Measurements from ENCODE around the gene GABRB1.

DNA sequence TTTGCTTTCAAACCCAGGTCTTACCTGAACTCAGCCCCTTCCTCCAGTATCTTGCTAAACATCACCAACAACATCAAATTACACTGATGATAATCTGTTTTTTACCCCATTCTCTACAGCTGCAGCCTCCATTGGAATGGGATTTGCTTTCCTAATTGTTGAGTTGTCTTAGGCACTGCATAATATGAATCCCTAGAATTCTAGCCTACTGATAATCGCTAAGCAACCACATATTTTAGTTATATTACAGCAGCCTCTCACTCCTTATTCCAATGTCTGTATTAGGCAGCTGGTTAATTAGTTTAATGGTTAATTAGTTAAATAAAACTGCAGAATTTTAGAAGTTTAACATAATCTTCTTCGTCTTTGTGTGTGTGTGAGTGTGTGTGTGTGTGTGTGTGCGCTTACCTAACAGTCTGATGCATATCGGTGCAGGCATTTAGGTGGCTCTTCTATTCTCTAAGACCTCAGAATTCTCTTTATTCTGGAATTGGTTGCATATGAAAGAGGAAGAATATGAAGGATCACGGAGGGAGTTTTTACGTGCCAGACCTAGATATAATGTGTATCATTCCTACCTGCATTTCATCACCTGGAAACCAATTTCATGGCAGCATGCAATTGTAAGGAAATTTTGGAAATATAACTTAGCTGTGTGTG is 437.5 kb downstream of the GABRB1 start:
- TF ChIP-seq, protein P1, sequence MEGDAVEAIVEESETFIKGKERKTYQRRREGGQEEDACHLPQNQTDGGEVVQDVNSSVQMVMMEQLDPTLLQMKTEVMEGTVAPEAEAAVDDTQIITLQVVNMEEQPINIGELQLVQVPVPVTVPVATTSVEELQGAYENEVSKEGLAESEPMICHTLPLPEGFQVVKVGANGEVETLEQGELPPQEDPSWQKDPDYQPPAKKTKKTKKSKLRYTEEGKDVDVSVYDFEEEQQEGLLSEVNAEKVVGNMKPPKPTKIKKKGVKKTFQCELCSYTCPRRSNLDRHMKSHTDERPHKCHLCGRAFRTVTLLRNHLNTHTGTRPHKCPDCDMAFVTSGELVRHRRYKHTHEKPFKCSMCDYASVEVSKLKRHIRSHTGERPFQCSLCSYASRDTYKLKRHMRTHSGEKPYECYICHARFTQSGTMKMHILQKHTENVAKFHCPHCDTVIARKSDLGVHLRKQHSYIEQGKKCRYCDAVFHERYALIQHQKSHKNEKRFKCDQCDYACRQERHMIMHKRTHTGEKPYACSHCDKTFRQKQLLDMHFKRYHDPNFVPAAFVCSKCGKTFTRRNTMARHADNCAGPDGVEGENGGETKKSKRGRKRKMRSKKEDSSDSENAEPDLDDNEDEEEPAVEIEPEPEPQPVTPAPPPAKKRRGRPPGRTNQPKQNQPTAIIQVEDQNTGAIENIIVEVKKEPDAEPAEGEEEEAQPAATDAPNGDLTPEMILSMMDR (conservative IDR thresholded peaks at IDR 0.05 in 1 of 2, IDR thresholded peaks at IDR 0.05 in 1 of 2; ENCODE audit: low read depth in 1 of 2, low read length in 2 of 2): no peak
- TF ChIP-seq EZH2 (IDR thresholded peaks at IDR 0.05; ENCODE audit: low read length, missing control alignments): no peak

All from fibroblast of lung (primary cell).